ENCODE measurements around the gene RASA3.
"Not testable (repeated sequence)": the region's sequence is repeated elsewhere in the genome, so short reads cannot be mapped to it uniquely, and the experiment has no call there.

Gene RASA3

GRCh38 chr13:114124431-114124830 lies 8.0 kb downstream of the RASA3 start:
- no peak for DNase-seq

GRCh38 chr13:114123876-114124275 lies 8.5 kb downstream of the RASA3 start:
- DNase-seq: no peak

DNA sequence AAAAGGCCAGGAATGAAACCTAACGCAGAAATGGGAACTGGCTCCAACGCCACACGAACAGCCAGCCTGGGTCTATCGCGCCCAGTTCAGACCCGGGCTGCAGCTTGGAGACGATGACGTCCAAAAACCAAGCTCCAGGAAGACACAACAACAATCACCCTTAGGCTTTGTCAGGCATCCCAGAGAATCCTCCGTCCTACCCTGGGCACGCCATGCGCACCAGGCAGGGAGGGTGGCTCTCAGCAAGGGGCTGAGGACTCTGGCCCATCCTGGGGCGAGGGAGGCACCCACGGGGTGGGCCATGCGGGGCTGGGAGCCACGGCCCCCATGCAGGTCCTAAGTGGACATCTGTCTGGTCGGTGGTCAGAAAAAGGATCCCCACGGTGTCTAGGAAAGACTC lies 9.0 kb downstream of the RASA3 start:
- DNase-seq: no peak

DNA sequence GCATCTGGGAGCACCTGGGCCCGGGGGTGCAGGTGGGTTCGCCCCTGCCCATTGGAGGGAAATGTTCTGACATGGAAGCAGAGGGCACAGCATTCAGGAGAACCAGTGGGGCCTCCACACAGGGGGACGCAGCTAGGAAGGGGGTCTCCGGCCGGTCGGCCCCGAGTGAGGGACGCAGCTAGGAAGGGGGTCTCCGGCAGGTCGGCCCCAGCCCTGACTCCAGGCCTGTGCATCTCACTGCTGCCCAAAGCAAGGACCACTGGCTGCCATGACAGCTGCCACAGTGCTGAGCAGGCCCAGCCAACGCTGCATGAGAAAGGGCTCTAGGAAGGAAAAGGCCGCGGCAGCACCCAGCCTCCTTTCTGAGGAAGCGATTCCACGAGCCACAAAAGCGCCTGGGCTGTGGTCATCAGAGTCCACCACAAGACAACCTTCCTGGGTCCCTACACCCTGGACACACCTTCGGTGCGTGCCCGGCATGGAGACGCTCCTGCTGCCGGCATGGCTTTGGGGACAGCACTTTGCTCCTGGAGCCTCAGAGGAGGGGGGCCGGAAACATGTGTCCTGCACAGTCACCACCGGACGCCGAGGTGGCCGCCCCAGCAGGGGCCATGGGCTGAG lies 9.7 kb downstream of the RASA3 start:
- no peak for DNase-seq

- no peak for DNase-seq
Observed at GRCh38 chr13:114122127-114122511, 10.3 kb downstream of the RASA3 start.

DNA sequence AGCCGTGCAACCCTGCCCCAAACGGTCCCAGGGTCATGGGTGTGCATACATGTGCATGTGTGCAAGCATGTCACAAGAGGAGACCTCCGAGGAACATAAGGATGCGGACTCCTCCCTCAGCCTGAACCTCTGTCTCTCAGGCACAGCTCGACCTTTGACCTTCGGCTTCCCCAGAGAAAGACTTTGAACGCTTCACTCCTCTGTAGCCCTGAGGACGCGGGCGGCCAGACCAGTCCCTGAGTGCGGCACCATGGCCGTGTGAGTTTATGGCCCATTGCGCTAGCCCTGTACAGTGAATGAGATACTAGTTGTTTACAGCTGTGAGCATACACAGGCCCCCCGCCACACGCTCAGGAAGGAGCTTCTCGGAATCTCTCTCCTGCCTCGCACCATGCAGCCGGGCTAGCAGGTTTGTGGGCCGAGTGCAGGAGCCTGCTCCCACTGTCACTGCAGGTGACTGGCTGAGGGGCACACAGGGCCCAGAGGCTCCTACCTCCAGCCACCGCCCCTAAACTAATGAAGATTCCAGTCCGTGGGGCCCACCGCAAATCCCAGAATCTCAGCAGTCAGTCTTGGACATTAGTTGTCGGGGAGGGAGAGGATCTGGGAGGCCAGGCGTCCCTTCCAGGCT lies 10.8 kb downstream of the RASA3 start:
- DNase-seq: no peak

DNA sequence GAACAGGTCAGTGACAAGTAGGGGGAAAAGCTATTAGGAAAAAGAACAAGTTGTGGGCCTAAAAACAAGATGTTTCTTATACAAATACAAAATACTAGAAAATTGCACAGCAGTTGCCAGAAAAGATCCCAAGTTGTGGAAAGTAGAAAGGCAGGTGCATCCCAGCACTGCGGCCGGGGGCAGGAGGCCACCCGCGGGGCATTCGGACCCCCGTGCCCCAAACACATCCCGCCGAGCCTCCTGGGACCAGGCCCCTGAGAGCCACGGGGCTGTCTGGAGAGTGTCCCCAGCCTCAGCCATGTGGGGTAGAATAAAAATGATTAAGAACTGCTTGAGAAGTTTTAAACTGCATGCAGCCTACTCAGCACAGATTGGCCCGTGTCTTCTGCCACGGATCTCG lies 11.4 kb downstream of the RASA3 start:
- DNase-seq: no peak

DNA sequence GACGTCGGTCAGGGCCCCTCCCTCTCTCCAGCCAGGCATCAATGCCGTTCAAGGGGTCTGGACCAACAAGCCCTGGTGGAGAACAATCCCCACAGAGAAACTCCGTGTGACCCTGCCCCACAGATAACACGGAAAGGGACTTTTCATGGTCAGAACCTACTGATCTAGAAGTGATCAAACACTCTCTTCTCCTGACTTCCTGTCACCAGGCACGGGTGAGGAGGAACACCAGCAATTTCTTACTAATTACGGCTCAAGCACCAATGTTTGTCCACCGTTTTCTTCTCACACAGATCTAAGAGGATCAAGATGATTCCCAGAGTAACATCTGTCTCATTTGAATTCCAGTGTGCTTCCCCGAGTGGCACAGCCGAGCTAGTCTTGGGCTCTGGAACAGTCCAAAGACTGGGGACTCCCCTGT lies 11.8 kb downstream of the RASA3 start:
- no peak for DNase-seq

GRCh38 chr13:114119196-114119595 lies 13.2 kb downstream of the RASA3 start:
- DNase-seq: no peak

DNA sequence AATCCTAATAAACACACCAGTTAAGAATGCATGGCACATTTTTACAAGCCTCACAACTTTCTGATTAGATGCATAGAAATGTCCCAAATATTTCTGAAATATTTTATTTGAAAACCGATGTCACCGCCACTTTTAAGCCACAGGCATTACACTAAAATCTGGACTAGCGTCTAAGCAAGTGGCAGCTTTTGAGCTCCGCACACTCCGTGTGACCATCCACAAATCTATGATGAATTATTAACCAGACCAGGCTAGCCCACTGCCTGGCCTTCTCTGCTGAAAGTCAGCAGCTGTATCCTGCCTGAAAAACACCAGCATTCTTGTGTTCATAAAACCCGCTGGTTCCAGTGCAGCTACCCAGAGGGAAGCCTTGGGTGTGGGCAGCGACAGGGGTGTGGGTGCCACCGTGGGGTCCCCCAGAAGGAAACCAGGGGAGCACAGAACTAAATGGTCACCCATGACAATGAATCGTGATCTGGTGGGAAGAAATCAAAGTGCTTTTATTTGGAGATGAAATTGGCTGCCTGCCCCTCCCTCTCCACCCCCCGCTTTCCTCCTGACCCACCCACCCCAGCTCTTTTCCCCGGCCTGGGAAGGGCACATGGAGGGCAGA lies 13.8 kb downstream of the RASA3 start:
- no peak for DNase-seq

GRCh38 chr13:114118086-114118485 lies 14.3 kb downstream of the RASA3 start:
- no peak for DNase-seq

- not testable (repeated sequence) for DNase-seq
Observed at GRCh38 chr13:114117341-114117874, 15.0 kb downstream of the RASA3 start.

DNA sequence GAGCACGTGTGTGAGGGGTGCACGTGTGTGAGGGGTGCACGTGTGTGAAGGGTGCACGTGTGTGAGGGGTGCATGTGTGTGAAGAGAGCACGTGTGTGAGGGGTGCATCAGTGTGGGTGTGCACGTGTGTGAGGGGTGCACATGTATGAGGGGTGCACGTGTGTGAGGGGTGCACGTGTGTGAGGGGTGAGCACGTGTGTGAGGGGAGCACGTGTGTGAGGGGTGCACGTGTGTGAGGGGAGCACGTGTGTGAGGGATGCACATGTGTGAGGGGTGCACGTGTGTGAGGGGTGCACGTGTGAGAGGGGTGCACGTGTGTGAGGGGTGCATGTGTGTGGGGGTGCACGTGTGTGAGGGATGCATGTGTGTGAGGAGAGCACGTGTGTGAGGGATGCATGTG lies 15.7 kb downstream of the RASA3 start:
- no peak for DNase-seq

DNA sequence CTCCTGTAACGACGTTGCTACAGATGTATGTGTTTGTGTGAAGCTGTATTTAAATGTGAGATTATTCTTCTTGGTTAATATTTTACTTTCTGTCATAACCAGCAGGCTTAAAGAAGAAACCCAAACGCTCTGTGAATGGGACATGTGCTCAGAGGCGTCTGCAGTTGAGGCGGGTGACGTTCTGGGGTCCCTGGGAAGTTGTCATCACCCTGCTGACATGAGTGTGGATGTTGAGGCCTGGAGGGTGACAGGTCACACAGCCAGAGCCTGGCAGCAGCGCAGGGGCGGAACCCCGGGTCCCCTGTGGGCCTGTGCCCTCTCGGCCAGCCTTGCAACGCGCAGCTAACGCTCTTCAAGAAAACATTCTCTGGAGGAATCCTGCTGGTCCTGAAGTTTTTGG lies 16.6 kb downstream of the RASA3 start:
- no peak for DNase-seq

DNA sequence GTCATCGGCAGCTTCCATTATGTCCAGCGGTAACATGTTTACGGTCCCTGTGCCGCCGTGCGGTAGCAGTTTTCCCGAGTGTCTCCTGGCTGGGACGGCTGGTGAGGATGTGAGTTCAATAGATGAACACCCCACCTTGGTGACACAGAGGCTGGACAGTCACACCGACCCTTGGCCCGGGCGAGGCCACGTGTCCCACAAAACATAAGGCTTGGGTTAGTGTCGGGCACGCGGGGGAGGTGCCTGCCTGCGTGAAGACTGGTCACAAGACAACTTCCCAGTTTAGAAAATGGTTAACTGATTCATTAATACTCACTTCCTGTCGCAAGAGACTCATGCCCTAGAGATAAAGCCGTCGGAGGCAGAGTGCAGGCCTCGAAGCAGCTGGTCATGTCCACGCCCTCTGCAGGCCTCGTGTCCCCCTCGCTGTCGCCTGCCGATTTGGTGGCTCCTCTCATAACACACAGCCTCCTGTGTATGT lies 17.2 kb downstream of the RASA3 start:
- DNase-seq: no peak

- DNase-seq: not testable (repeated sequence)
Observed at GRCh38 chr13:114114666-114115065, 17.8 kb downstream of the RASA3 start.

GRCh38 chr13:114114006-114114640 lies 18.3 kb downstream of the RASA3 start:
- no peak for DNase-seq

- DNase-seq: not testable (repeated sequence)
Observed at GRCh38 chr13:114113395-114113794, 19.0 kb downstream of the RASA3 start.

DNA sequence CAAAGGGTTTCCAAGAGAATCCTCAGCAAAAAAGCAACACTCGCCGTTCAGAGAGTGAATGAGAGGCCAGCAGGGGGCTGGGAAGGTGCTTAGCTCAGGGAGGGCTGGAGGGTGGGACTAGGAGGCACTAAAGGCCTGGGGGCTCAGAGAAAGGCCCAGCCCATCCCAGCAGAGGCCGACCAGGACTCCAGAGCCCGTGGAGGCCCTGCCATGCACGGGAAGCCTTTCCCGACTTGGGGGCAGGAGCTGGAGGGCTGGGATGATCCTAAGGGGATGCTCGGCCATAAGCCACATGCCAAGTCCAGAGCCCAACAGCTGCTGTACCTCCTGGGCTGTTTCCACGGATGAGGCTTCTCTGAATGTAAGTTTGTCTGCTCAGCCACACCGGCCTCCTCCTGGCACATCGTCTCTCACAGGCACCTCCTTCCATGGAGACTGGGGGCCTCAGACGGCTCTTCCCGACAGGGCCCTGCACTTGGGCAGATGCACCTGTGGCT lies 19.5 kb downstream of the RASA3 start:
- no peak for DNase-seq

DNA sequence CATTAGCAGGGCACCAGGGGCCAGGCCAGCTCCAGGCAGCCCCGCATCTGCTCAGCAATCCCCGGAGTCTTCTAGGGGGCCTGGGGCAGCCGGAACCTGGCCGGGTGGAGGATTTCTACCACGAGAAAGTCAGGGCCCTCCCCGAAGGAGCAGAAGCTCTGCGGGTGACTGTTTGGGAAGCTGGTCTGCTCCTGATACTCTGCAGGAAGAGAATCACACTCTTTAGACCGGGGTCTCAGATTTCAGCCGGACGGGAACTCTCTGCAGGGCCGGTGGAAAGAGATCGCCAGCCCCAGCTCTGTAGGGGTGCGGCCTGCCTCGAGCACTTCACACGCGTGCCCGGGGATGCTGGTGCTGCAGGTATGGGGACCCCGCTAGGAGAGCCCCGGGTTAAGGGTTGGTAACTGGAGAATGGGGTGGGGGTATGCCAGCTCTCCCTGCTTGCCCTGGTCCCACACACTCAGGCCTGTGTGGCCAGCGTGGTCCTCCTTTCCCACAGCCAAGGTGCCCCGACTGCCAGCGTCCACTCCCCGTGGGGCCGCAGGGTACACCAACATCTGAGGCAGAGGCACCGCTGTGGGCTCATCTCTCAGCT lies 20.1 kb downstream of the RASA3 start:
- no peak for DNase-seq

GRCh38 chr13:114111577-114111976 lies 20.8 kb downstream of the RASA3 start:
- no peak for DNase-seq

- not testable (repeated sequence) for DNase-seq
Observed at GRCh38 chr13:114110830-114111189, 21.6 kb downstream of the RASA3 start.

All from DMS 273 treated with DMSO at 0.1 percent for 48 hours (cell line).